CD4-positive, alpha-beta T cell (primary cell): Measurements from ENCODE around the gene RERGL. TPM values are rescaled to one million over a fixed set of nuclear protein-coding genes. Genes with fewer than 3 reads are reported as not detected.

Experiments used
- ATAC-seq: fragments of 200-7000 bp; cut with Tn5 transposase; one replicate; pipeline ENCODE4 v1.10.0; 2022; ENCODE audit warnings: mild to moderate bottlenecking; ENCODE audit not compliant: poor library complexity
- CTCF ChIA-PET: fragments of 350-600 bp; sonication (Branson Sonifier 250); formaldehyde crosslinking; loops from one replicate; lab custom pipeline; 2021; ENCODE audit warnings: antibody characterized with exemption, inconsistent platforms; lab: Charles Lee
- POLR2A ChIA-PET: fragments of 350-600 bp; sonication (Branson Sonifier 250); formaldehyde crosslinking; loops from one replicate; lab custom pipeline; 2021; ENCODE audit warnings: antibody characterized with exemption, inconsistent platforms; lab: Charles Lee
- DNase-seq, 14 experiments: peaks; one replicate each; pipeline ENCODE4 v3.0.0-alpha.2; 2013 to 2020; ENCODE audit warnings: mixed read lengths in 2 of 14
- H3K27ac ChIP-seq, 2 donors: one replicate each; pipeline versions ENCODE4 v1.5.1 to v1.7.0; 2013; ENCODE audit warnings: low read length in 2 of 2, low read depth in 1 of 2, mild to moderate bottlenecking in 1 of 2
- H3K27me3 ChIP-seq, 2 experiments: 1 replicate in 1 of 2; 2 replicates in 1 of 2; pipeline versions ENCODE4 v1.6.1 to v1.7.0; 2013; ENCODE audit warnings: low read length in 2 of 2, control low read depth in 1 of 2, mild to moderate bottlenecking in 1 of 2, moderate library complexity in 1 of 2; ENCODE audit not compliant: insufficient read depth in 2 of 2, control insufficient read depth in 1 of 2
- H3K36me3 ChIP-seq: one replicate; pipeline ENCODE4 v1.6.1; 2013; ENCODE audit warnings: low read length, control low read depth; ENCODE audit not compliant: insufficient read depth
- H3K4me1 ChIP-seq: one replicate; pipeline ENCODE4 v1.6.1; 2013; ENCODE audit warnings: low read length, control low read depth; ENCODE audit not compliant: insufficient read depth
- H3K4me3 ChIP-seq: one replicate; pipeline ENCODE4 v1.5.1; 2013; ENCODE audit warnings: mild to moderate bottlenecking, low read length, moderate library complexity
- H3K9me3 ChIP-seq, 2 experiments: 1 replicate in 1 of 2; 2 replicates in 1 of 2; pipeline versions ENCODE4 v1.6.1 to v1.7.0; 2013; ENCODE audit warnings: low read length in 2 of 2, mild to moderate bottlenecking in 2 of 2, control low read depth in 1 of 2, moderate library complexity in 1 of 2; ENCODE audit not compliant: control insufficient read depth in 1 of 2, insufficient read depth in 1 of 2
- H3K27ac Mint-ChIP-seq: one replicate; pipeline ENCODE4 v1.8.0; 2020; ENCODE audit warnings: mixed read lengths
- H3K27me3 Mint-ChIP-seq: one replicate; pipeline ENCODE4 v1.8.0; 2021; ENCODE audit warnings: mixed read lengths
- H3K36me3 Mint-ChIP-seq: one replicate; pipeline ENCODE4 v1.8.0; 2021; ENCODE audit warnings: low read depth, mixed read lengths
- H3K4me1 Mint-ChIP-seq: one replicate; pipeline ENCODE4 v1.8.0; 2021; ENCODE audit warnings: low read depth, mixed read lengths
- H3K4me3 Mint-ChIP-seq: one replicate; pipeline ENCODE4 v1.8.0; 2020; ENCODE audit warnings: mild to moderate bottlenecking, mixed read lengths
- H3K9me3 Mint-ChIP-seq: one replicate; pipeline ENCODE4 v1.8.0; 2020; ENCODE audit warnings: mixed read lengths
- intact Hi-C, 2 experiments: fragments of 100-400 bp; cut with DNase I in 1 of 2; cut with micrococcal nuclease in 1 of 2; formaldehyde crosslinking; loops; one replicate each; pipeline versions ENCODE4 v1.15.1 to v1.9.0; 2023 to 2025; cut with DNase I, micrococcal nuclease
- total RNA-seq, 174 experiments: library from RNA in 2 of 174; stranded (reverse) in 2 of 174; gene quantifications; one replicate each; pipeline ENCODE4 v1.2.3 and lab custom pipeline; 2021 to 2026
- TF ChIP-seq, protein P1 (sequence below): fragments of 200-600 bp; IDR thresholded peaks from one replicate; pipeline ENCODE4 v1.8.0; 2022; ENCODE audit warnings: antibody characterized with exemption, mild to moderate bottlenecking

RERGL gene
- total RNA-seq, 2 experiments from 2014 or later, result not detected

DNA sequence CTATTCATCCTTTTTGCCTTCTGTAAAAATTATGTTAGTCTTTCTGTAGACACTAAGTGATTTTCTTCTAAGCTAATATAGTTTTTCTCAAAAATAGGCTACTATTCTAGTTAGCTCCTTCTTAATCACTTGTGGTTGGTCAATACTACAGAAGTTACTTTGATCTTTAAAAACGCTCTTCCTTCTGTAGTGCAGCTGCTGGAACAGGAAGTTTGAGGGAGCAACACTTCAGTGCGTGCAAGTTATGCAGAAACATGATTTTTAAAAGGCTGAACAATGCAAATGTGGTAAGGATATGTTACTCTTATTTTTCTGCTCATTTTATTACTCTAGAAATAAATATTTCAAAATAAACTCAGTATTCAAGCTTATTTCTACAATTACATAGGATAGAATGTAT, 11.1 kb upstream of the RERGL start:
- Mint-ChIP-seq H3K4me1 (no peaks in the 10 kb centered on the region), H3K4me3 (no peak overlapping the region), H3K27me3 (no peaks in the 10 kb centered on the region), H3K36me3 (no peaks in the 10 kb centered on the region), H3K27ac (no peak overlapping the region), H3K9me3 (peaks cover 9% of the 10 kb centered on the region)
- DNase-seq (no peak), ATAC-seq (no peak)
- Histone ChIP-seq H3K4me3 (no peak overlapping the region), H3K36me3 (no peaks in the 10 kb centered on the region), H3K9me3 (no peaks in the 10 kb centered on the region), H3K27me3 (no peaks in the 10 kb centered on the region), H3K27ac (no peak overlapping the region), H3K4me1 (no peaks in the 10 kb centered on the region)
- ChIA-PET POLR2A (no interaction called here), CTCF (no interaction called here)
- TF ChIP-seq, protein P1, sequence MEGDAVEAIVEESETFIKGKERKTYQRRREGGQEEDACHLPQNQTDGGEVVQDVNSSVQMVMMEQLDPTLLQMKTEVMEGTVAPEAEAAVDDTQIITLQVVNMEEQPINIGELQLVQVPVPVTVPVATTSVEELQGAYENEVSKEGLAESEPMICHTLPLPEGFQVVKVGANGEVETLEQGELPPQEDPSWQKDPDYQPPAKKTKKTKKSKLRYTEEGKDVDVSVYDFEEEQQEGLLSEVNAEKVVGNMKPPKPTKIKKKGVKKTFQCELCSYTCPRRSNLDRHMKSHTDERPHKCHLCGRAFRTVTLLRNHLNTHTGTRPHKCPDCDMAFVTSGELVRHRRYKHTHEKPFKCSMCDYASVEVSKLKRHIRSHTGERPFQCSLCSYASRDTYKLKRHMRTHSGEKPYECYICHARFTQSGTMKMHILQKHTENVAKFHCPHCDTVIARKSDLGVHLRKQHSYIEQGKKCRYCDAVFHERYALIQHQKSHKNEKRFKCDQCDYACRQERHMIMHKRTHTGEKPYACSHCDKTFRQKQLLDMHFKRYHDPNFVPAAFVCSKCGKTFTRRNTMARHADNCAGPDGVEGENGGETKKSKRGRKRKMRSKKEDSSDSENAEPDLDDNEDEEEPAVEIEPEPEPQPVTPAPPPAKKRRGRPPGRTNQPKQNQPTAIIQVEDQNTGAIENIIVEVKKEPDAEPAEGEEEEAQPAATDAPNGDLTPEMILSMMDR, result no peak
- intact Hi-C loops, result no loop called here

DNA sequence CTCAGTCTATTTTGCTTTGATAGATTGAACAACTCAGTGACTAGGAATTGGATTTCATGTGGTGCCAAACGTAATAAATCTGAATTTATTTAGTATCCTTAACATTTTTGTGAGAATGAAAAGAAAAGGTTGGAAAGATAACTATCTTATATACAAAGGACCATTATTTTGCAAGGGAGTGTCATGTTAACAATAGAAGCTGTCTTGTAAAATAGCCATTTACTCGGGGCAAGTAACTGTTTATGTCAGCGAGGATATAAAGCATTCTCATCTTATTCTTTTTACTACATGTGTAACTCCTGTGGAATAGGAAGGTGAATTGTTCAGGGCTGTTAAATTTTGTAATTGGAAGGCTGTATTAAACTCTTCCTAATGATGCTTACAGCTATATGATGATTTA, 5.9 kb downstream of the RERGL start:
- ChIA-PET POLR2A (no interaction called here), CTCF (no interaction called here)
- Mint-ChIP-seq H3K36me3 (no peaks in the 10 kb centered on the region), H3K4me3 (no peak overlapping the region), H3K4me1 (no peaks in the 10 kb centered on the region), H3K27ac (no peak overlapping the region), H3K9me3 (peaks cover 2% of the 10 kb centered on the region), H3K27me3 (no peaks in the 10 kb centered on the region)
- Histone ChIP-seq H3K4me1 (no peaks in the 10 kb centered on the region), H3K27me3 (no peaks in the 10 kb centered on the region), H3K4me3 (no peak overlapping the region), H3K27ac (no peak overlapping the region), H3K36me3 (no peaks in the 10 kb centered on the region), H3K9me3 (no peaks in the 10 kb centered on the region)
- ATAC-seq (no peak), DNase-seq (no peak)
- intact Hi-C loops, result no loop called here
- TF ChIP-seq, protein P1, result no peak

- Histone ChIP-seq H3K9me3 (no peaks in the 10 kb centered on the region), H3K27me3 (no peaks in the 10 kb centered on the region), H3K36me3 (no peaks in the 10 kb centered on the region), H3K4me1 (no peaks in the 10 kb centered on the region), H3K27ac (no peak overlapping the region), H3K4me3 (no peak overlapping the region)
- Mint-ChIP-seq H3K9me3 (no peaks in the 10 kb centered on the region), H3K27ac (no peak overlapping the region), H3K36me3 (no peaks in the 10 kb centered on the region), H3K27me3 (no peaks in the 10 kb centered on the region), H3K4me3 (no peak overlapping the region), H3K4me1 (no peaks in the 10 kb centered on the region)
- POLR2A ChIA-PET, result no interaction called here
- CTCF ChIA-PET, result no interaction called here
- ATAC-seq (no peak), DNase-seq (no peak)
- TF ChIP-seq, protein P1, result no peak
- intact Hi-C loops, result loop anchor here in 1 of 2 experiments (5.0 kb wide), 1 partner anchor 212 kb away; no protein-coding TSS in a partner anchor
Measured at GRCh38 chr12:18079541-18080246, 10.3 kb downstream of the RERGL start.
